C4-2B (cell line): ENCODE data around the gene SHCBP1.

Source experiments
- H3K27ac ChIP-seq: fragments of 450-650 bp; 2 replicates; pipeline ENCODE4 v1.5.1; 2017
- ZFX ChIP-seq: fragments of 450-650 bp; IDR thresholded peaks from 2 replicates; pipeline ENCODE4 v1.6.1; 2017
- TF ChIP-seq, protein P1 (sequence below): fragments of 450-650 bp; conservative IDR thresholded peaks from 2 replicates; pipeline ENCODE4 v1.5.1; 2017; ENCODE audit warnings: mild to moderate bottlenecking

SHCBP1 gene

DNA sequence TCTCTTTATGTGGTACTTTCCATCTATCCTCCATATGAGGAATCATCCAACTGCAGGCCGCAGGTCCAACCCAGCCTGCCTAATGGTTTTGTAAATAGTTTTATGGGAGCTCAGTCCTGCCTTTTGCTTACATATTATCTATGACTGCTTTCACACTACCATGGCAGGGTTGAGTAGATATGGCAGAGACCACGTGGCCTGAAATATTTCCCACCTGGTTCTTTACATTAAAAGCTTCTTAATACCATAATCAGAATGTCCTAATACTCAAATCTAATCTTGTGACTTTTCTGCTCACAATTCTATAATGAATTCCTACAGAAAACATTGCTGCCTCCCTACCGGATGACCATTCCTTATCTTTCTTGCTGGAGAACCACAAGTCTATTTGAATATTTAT is 71.7 kb downstream of the SHCBP1 start:
- TF ChIP-seq, protein P1, sequence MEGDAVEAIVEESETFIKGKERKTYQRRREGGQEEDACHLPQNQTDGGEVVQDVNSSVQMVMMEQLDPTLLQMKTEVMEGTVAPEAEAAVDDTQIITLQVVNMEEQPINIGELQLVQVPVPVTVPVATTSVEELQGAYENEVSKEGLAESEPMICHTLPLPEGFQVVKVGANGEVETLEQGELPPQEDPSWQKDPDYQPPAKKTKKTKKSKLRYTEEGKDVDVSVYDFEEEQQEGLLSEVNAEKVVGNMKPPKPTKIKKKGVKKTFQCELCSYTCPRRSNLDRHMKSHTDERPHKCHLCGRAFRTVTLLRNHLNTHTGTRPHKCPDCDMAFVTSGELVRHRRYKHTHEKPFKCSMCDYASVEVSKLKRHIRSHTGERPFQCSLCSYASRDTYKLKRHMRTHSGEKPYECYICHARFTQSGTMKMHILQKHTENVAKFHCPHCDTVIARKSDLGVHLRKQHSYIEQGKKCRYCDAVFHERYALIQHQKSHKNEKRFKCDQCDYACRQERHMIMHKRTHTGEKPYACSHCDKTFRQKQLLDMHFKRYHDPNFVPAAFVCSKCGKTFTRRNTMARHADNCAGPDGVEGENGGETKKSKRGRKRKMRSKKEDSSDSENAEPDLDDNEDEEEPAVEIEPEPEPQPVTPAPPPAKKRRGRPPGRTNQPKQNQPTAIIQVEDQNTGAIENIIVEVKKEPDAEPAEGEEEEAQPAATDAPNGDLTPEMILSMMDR = no peak
- no peak for TF ChIP-seq ZFX

More for the DNA sequence above, 71.7 kb downstream of the SHCBP1 start:
- H3K27ac ChIP-seq = no peak overlapping the region
